NCI-H2081 treated with DMSO at 0.1 percent for 48 hours (cell line): ENCODE data around the gene ZCCHC24.
"Not testable (repeated sequence)": the region's sequence is repeated elsewhere in the genome, so short reads cannot be mapped to it uniquely, and the experiment has no call there.

Experiments
- DNase-seq: peaks from one replicate; lab custom pipeline; 2025; lab: John Stamatoyannopoulos, UW

The ZCCHC24 gene

DNA sequence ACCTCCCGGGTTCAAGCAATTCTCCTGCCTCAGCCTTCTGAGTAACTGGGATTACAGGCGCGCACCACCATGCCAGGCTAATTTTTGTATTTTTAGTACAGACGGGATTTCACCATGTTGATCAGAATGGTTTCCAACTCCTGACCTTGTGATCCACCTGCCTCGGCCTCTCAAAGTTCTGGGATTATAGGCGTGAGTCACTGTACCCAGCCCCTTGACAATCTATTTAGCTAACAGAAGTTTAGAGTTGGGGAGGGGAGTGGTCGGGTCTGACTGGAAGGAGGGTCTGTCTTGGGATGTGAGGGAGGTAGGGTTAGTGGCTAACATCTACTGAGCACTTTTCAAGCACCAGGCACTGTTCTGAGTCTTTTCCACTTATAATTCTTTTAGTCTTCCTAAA lies 27.0 kb upstream of the ZCCHC24 start:
- DNase-seq = no peak

DNA sequence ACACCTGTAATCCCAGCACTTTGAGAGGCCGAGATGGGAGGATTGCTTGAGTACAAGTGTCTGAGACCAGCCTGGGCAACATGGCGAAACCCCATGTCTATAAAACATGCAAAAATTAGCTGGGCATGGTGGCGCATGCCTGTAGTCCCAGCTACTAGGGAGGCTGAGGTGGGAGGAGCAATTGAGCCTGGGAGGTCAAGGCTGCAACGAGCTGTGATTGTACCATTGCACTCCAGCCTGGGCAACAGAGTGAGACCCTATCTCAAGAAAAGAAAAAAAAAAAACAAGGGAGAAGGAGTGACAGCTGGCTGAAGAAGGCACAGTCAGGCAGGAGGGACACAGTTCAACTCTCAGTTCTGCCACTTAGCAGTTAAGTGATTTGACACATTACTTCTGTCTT lies 26.4 kb upstream of the ZCCHC24 start:
- no peak for DNase-seq

DNA sequence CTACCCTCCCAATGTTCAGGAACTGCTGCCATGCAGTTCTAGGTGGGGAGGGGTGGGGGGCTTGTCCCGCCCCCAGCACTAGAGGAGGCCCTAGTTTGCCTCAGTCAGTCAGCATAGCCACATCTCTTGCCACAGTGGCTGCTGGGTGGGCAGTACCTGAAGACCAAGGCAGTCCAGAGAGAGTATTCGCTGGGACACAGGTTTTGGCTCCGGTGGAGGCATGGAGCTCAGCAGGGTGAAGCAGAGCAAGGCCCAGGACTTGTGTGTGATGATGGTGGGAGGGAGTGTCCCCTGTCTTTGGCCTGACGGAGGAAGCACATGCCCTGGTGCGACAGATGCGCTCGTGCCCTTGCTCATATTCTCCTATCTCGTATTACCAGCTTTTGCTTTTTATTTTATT lies 24.7 kb upstream of the ZCCHC24 start:
- DNase-seq = no peak

DNA sequence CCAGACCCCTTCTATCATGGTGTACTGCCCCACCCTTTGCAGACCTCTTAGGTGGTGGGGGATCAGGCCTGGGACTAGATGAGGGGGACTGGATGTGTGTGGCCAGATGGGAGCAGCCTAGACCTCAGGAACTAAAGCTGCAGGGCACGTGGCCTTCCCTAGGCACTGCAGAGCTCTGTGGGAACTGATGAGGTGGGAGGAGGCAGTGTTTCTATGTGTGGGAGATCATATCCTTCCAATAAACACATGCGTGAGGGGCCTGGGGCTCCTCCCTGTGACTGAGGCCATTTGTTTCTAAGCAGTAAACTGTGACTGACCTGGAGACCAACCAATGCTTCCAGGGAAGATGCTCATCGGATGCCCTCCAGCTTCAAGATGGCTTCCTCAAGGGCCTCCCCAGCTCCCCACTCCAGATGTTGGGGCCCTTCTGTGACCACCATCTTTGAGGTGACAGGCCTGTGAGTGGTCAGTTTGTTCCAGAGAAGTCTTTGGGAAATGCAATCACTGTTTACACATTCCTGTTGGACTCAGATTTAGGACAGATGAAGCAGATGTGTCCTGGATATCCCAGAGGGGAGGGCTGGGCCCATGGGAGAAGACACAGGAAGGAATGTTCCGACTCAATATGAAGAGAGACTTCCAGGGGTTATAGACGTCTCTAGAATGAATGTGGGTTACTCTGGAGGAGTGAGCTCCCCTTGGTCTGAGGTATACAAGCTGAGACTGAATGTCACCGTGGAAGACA lies 23.6 kb upstream of the ZCCHC24 start:
- DNase-seq = no peak

DNA sequence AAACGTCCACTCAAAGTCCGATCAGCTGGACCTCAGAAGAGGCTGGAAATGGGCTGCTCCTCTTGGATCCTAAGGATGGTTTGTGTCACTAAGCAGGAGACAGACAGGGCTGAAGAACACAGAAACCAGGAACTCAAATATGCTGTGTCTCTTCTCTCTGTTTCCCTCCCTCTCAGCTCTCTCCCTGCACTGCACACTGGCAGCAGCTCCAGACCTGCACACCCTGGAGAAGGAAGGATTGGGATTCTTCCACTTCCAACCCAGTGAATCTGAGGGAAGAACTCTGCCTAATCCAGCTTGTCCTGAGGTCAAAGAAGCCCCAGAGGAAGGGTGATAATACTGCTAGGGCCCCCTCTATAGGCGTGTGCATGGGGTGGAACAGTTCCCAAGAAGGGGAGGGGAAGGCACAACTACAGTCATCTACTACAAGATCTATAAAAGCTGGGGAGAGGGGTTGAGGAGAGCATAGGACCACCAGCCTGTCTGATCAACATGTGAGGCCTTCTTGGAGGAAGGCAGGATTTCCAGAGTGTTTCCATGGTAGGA lies 22.7 kb upstream of the ZCCHC24 start:
- DNase-seq = no peak

DNA sequence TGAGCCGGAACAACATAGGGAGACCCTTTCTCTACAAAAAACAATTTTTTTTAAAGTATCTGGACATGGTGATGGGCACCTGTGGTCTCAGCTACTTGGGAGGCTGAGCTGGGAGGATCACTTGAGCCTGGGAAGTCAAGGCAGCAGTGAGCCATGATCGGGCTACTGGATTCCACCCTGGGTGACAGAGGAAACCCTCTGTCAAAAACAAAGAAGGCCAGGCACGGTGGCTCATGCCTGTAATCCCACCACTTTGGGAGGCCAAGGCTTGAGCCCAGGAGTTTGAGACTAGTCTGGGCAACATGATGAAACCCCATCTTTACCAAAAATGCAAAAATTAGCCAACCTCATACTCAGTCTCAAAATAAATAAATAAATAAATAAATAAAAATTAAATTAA lies 19.9 kb upstream of the ZCCHC24 start:
- DNase-seq = no peak

DNA sequence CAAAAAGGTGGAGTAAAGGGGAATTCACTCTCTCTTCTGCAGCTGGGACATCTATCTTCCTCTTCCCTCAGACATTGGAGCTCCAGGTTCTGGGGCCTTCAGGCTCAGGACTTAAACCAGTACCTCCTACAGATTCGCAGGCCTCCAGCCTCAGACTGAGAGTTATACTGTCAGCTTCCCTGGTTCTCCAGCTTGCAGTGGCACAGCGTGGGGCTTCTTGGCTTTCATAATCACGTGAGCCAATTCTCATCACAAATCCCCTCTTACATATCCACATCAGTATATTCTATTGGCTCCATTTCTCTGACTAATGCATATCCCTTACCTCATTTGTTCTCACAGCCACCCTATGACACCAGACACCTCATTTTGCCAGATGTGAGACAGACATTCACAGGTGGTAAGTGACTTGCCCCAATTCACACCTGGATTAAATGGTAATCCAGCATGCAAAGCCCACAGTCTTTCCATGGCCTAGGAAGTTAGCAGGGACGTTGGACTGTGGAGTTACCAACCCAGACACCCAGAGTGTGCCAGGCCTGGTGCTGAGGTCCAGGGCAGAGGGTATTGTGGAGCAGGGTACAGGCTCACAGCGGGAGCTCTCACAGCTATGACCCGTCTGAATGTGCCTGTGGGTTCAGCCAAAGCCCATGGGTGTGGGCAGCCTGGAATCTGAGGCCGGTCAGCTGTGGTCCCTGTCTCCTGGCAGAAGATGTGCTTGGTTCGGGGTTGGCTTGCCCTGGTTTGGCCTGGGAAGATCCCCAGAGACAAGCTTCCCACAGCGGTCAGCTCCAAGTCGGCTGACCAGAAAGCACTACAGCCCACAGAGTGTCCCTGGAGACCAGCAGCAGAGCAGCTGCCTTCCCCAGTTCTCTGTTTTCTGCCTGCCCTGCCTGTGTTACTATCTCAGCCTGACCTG lies 18.4 kb upstream of the ZCCHC24 start:
- DNase-seq = no peak

DNA sequence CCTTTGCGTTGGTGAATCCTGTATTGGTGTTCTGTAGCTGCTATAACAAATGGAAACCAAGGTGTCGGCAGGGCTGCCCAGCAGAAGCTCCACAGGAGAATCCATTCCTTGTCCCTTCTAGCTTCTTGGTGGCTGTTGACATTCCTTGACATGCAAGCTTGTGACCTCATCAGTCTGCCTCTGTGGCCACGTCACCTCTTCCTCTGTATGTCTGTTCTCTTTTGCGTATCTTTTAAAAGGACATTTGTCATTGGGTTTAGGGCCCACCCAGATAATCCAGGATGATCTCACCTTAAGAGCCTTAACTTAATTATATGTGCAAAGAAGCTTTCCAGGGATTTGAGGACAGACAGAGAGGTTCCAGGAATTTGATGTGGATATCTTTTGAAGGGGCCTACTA lies 15.3 kb upstream of the ZCCHC24 start:
- no peak for DNase-seq

DNA sequence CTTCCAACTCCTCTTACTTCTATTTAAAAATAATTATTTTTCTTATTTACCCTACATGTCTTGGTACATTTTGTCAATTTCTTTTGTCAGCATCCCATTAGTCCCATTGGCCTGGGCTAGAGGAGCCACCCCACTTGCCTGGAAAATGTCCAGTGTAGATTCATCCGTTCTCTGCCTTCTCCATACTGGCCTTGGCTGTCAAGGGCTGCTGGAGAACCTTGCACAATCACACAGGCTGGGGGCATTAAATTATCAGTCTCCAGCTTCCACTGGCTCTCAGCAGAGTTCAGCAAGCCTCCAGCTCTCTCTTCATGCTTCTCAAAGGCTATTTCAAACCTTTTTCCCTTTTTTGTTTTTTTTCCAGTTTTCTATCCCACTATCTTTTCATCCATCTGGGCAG lies 13.8 kb upstream of the ZCCHC24 start:
- DNase-seq = no peak

DNA sequence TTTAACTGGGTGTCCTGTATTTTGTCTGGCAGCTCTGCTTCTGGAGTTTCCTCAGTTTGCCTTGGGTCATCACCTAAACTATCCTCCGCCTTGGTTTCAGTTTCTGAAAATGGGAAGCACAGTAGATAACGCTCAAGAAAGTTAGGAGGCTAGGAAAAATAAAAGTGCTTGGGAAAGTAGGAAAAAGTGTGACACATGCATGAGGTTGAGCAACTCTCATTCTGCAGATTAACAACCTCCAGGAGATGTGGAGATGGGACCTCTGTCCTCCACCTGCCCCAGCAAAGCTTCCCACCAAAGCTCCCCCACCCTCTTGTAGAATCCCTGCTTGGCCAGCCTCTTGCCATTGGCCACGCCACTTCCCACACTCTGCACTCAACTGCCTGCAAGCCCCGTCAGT lies 13.1 kb upstream of the ZCCHC24 start:
- no peak for DNase-seq

DNA sequence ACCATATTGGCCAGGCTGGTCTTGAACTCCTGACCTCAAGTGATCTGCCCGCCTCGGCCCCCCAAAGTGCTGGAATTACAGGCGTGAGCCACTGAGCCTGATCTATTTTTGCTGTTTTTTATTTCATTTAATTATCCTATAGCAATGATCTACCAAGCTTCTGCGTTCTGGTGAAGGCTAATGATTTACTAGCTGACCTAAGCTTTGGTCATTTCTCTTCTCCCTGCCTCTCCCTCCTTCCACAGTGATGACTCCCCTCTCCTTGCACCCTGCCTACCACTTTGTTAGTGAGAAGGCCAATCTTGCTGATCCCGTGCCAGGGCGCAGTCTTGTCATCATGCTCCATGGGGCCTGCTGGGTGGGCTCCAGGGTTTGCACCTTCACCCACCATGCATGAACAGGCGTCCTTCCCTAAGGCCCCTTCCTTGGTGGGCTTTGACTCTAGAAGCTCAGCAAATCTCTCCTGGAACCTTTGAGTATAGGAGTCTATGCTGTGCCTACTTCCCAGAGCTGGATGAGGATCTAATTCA lies 11.9 kb upstream of the ZCCHC24 start:
- no peak for DNase-seq

DNA sequence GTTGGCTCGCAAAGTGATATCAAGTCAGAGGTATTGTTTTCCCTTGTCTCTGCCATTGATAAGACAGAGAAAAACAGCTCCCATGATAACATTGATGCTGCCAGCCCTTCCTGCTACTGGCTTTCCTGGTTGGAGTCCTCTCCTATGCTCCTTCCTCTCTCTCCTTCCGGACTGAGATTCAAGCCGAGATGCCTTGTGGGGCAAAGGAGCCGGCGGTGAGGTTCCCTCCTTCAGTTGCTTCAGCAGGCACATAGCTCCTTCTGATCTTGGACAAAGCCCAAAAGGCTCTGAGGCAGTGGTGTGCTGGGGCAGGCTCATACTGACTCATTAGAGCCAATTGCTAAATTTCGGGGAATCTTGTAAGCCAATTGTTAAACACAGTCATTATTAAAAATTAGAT lies 8.8 kb upstream of the ZCCHC24 start:
- DNase-seq = no peak

DNA sequence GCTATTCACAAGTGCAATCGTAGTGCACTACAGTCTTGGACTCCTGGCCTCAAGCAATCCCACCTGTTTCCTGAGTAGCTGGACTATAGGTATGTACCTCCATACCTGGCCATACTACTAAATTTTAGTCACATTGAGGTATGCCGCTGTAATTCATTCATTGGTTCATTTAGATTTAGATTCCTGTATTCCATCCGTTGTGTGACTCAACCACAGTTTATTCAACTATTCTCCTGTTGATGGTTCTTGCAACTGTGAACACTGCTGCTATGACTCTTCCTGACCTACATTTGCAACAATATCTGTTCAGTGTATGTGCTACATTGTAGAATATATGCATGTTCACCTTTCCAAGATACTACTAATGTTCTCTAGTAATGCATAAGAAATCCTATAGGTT lies 8.0 kb upstream of the ZCCHC24 start:
- DNase-seq = no peak

DNA sequence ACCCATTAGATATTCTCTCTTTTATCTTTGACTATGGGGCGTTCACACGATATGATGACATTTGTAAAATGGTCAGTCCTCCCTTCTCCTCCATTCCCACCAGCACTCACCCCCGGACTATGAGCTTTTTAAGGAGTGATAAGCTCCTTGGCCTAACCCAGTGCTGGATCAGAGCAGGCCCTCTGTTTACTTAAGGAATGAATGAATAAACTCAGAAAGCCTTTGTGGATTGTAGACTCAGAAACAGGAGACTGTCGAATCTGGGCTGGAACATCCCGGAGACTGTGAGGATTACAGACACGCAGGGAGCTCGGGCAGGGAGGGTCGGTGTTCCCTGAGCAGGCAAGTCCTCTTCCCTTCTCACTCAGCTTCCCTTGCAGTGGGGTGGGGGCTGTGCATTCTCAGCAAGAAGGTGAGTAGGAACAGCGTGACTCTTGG lies 6.8 kb upstream of the ZCCHC24 start:
- DNase-seq = no peak

DNA sequence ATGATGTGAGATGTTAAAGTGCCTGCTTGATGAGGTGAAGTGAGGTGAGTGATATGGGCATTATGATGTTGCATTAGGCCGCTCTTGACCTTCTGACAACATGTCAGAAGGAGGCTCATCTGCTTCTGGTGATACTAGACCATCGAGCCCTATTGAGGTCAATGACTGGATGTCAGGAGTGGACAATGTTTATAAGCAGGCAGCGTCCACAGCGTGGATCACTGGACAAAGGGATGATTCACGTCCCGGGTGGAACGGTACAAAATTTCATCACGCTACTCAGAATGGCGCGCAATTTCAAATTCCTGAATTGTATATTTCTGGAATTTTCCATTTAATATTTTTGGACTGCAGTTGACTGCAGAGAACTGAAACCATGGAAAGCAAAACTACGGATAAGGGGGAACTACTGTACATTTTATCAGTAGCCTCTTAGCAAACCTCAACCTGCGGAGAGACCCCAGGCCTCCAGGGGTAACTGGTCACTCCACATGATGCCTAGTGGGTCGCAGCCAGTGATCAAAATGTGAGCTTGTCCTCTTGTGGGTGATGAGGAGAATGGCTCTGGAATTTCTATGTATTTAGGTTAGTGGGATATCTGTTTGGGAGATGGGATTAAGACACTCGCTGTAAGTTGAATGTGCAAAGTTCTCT lies 5.7 kb upstream of the ZCCHC24 start:
- no peak for DNase-seq

DNA sequence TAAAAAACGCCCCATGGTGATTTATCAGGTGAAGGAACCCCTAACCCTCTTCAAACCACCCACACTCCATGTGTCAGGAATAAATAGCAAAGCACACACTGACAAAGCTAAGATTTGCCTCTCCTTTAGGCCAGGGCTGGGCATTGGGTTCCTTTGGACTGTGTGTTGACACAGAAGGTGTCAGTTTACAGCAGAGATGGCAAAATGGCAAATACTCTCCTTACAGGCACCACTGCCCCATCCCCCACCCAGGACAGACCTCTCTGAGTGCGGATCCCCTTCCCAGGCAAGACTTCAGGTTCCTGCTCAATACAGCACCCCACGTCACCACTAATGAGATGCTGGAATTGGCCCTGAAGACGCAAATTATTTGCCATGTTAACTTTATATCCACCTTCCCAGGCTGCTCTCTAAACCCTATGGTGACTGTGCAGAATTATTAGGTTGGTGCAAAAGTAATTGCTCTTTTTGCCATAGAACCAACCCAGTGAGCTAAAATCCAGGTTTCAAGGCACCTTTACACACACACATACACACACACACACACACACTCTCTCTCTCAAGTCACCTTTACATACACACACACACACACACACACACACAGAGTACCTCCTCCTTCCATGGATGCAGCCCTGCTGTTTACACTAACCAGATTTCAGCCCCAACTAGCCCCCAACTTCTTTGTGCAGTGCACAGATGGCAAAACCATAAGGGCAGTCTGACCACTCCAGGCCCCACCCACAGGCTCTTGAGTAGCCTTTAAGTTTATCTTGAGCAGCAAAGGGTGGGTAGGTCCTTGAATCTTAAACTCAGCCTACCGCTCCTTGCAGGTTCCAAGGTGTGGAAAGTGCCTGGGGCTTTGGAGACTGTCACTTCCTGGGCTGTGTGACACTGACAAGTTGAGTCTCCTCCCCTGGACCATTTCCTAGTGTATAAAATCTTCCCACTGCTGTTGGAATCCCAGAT lies 4.0 kb upstream of the ZCCHC24 start:
- no peak for DNase-seq

DNA sequence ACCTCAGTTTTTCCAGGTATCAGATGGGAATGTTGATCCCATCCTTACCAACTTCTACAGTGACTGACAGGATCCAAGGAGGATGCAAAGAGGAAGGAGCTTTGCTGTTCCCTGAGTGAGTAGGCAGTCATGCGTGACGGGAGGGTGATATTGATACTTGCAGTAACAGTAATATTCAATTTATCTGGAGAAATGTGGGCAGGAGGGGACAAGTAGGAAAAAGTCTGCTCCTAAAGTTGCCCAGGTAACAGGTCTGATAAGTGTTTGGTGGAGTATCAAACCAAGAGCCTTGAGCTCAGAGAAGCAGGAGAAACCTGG lies 3.3 kb upstream of the ZCCHC24 start:
- no peak for DNase-seq

DNA sequence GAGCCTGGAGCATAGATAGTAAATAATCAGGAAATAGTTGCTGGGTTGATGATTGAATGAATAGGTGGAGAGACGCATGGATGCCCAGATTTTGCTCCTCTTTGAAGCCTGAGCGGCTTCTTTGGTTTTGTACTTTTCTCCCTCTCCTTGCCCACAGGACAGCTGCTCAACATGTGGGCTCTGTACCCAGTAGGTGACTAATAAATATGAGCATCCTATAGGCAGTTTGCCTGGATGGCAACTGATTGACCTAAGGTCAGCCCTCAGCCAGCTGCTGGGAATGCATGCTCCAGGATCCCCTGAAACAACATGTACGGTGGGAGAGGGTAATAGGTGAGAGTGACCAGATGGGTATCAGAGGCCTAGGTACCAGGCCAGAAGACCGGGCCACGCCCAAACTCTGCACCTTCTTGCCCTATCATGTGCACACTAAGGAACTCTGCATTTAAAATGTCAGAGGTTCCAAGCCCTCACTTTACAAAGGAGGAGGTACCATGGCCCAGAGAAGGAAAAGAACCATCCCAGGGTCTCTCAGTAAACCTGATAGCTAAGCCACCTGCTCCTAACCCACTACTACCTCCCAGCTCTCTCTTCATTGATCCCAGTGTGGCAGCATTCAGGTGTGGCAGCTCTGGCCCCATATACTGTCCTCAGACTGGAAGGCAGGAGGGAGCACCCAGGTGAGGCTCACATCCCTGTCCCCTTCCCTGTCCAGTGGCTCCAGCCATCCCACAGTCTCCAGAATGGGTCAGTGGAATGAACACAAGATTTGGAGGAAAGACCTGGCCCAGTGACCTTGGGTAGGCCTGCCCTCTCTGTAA lies 2.7 kb upstream of the ZCCHC24 start:
- no peak for DNase-seq

DNA sequence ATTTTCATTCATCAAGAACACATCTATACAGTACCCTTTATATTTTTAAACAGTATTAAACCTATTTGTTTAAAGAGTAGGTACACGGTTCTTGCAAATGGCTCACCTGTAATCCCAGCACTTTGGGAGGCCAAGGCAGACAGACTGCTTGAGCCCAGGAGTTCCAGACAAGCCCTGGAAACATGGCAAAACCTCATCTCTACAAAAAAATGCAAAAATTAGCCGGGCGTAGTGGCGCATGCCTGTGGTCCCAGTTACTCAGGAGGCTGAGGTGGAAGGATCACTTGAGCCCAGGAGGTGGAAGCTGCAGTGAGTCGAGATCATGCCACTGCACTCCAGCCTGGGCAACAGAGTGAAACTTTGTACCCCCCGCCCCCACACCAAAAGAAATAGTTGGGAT lies 1.8 kb upstream of the ZCCHC24 start:
- DNase-seq = not testable (repeated sequence)

DNA sequence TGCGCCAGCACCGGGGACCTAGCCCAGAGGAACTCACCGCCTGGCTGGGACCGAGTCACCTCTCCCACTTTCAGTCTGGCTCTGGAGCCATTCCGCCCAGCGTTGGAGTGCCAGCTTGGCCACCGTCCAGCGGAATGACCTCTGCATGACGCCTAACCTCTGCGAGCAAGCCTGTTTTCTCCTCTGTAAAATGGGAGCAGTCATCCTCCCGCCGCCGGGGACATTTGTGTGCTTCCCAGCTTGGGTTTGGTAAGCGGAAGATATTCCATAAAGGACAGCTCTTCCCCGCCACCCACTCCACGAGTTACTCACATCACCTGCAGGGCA lies 1.3 kb upstream of the ZCCHC24 start:
- no peak for DNase-seq
